HEK293 (cell line): ENCODE results near the gene HMGN4.

Experiments used
- GLIS2 ChIP-seq: fragments of 450-650 bp; formaldehyde crosslinking; IDR thresholded peaks from 2 replicates; pipeline ENCODE4 v1.5.1; 2016; ENCODE audit warnings: missing biosample characterization, missing genetic modification characterization
- ZFP37 ChIP-seq: fragments of 450-650 bp; formaldehyde crosslinking; IDR thresholded peaks from 2 replicates; pipeline ENCODE4 v1.5.1; 2016; ENCODE audit warnings: missing biosample characterization, missing genetic modification characterization
- ZNF37A ChIP-seq: fragments of 450-650 bp; IDR thresholded peaks from 2 replicates; pipeline ENCODE4 v1.5.1; 2018; ENCODE audit warnings: missing biosample characterization, missing genetic modification characterization
- ZNF555 ChIP-seq: fragments of 450-650 bp; formaldehyde crosslinking; conservative IDR thresholded peaks from 2 replicates; pipeline ENCODE4 v1.5.1; 2017; ENCODE audit warnings: missing biosample characterization, mild to moderate bottlenecking, missing genetic modification characterization, inconsistent platforms
- ZSCAN30 ChIP-seq: fragments of 450-650 bp; IDR thresholded peaks from 2 replicates; pipeline ENCODE4 v1.5.1; 2018; ENCODE audit warnings: missing biosample characterization, mild to moderate bottlenecking, missing genetic modification characterization, moderate library complexity
- TF ChIP-seq, protein P1 (sequence below): fragments of 450-650 bp; formaldehyde crosslinking; IDR thresholded peaks from 2 replicates; pipeline ENCODE4 v1.5.1; 2016; ENCODE audit warnings: missing biosample characterization, missing genetic modification characterization
- TF ChIP-seq, protein P2 (sequence below): fragments of 450-650 bp; formaldehyde crosslinking; optimal IDR thresholded peaks from 2 replicates; pipeline ENCODE3; 2016; ENCODE audit warnings: missing biosample characterization, mild to moderate bottlenecking, missing genetic modification characterization
- TF ChIP-seq, protein P3 (sequence below): fragments of 450-650 bp; formaldehyde crosslinking; IDR thresholded peaks from 2 replicates; pipeline ENCODE4 v1.5.1; 2016; ENCODE audit warnings: missing biosample characterization, missing genetic modification characterization
- TF ChIP-seq, protein P4 (sequence below): fragments of 450-650 bp; formaldehyde crosslinking; IDR thresholded peaks from 2 replicates; pipeline ENCODE4 v1.5.1; 2016; ENCODE audit warnings: missing biosample characterization, missing genetic modification characterization
- TF ChIP-seq, protein P5 (sequence below): fragments of 450-650 bp; formaldehyde crosslinking; IDR thresholded peaks from 2 replicates; pipeline ENCODE4 v1.5.1; 2016; ENCODE audit warnings: missing biosample characterization, missing genetic modification characterization, borderline replicate concordance
- TF ChIP-seq, protein P6 (sequence below): IDR thresholded peaks from 2 replicates; pipeline ENCODE4 v1.6.1; 2011; ENCODE audit warnings: mild to moderate bottlenecking, low read depth, low read length, borderline replicate concordance

DNA sequence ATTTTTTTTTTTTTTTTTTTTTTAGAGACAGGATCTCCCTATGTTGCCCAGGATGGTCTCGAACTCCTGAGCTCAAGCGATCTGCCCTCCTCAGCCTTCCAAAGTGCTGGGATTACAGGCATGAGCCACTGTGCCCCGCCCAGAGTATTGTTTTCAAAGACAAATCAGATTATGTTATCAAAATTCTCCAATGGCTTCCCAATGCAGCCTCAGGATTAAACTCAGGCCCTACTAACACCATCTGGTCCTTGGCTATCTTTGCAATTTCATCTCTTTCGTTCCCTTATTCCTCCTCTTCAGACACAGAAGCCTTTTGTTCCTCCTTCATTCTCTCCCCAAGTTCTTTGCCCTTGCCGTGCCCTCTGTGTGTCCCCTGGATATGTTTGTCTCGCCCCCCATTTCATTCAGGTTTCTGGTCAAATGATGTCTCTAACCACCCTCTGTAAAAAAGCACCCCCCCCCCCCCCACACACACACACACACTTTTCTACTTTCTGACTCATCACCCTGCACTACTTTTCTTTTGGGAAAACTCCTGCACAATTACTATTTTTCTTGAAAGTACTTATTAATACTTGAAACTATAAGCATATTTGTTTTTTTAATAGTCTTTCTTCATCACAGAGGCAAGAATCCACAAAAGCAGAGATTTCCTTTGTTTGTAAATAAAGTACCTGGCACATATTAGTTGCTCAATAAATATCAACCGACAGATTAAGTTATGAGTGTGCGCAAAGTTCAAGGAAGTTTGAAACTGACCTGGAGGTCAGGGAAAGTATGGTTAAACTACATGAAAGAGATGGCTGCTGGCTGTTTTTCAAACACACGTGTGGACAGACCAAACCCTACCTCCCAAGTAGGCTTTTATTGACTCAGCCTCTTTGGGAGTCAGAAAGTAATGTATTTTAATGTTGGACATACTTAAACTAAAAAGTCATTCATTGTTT lies 21.4 kb upstream of the HMGN4 start:
- TF ChIP-seq, protein P1, sequence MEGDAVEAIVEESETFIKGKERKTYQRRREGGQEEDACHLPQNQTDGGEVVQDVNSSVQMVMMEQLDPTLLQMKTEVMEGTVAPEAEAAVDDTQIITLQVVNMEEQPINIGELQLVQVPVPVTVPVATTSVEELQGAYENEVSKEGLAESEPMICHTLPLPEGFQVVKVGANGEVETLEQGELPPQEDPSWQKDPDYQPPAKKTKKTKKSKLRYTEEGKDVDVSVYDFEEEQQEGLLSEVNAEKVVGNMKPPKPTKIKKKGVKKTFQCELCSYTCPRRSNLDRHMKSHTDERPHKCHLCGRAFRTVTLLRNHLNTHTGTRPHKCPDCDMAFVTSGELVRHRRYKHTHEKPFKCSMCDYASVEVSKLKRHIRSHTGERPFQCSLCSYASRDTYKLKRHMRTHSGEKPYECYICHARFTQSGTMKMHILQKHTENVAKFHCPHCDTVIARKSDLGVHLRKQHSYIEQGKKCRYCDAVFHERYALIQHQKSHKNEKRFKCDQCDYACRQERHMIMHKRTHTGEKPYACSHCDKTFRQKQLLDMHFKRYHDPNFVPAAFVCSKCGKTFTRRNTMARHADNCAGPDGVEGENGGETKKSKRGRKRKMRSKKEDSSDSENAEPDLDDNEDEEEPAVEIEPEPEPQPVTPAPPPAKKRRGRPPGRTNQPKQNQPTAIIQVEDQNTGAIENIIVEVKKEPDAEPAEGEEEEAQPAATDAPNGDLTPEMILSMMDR (tag by site-specific recombination): no peak
- TF ChIP-seq ZFP37 (tag by site-specific recombination): no peak
- no peak for TF ChIP-seq ZNF555 (tag by site-specific recombination)
- TF ChIP-seq, protein P2, sequence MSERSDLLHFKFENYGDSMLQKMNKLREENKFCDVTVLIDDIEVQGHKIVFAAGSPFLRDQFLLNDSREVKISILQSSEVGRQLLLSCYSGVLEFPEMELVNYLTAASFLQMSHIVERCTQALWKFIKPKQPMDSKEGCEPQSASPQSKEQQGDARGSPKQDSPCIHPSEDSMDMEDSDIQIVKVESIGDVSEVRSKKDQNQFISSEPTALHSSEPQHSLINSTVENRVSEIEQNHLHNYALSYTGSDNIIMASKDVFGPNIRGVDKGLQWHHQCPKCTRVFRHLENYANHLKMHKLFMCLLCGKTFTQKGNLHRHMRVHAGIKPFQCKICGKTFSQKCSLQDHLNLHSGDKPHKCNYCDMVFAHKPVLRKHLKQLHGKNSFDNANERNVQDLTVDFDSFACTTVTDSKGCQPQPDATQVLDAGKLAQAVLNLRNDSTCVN (tag by site-specific recombination): no peak
- TF ChIP-seq, protein P3, sequence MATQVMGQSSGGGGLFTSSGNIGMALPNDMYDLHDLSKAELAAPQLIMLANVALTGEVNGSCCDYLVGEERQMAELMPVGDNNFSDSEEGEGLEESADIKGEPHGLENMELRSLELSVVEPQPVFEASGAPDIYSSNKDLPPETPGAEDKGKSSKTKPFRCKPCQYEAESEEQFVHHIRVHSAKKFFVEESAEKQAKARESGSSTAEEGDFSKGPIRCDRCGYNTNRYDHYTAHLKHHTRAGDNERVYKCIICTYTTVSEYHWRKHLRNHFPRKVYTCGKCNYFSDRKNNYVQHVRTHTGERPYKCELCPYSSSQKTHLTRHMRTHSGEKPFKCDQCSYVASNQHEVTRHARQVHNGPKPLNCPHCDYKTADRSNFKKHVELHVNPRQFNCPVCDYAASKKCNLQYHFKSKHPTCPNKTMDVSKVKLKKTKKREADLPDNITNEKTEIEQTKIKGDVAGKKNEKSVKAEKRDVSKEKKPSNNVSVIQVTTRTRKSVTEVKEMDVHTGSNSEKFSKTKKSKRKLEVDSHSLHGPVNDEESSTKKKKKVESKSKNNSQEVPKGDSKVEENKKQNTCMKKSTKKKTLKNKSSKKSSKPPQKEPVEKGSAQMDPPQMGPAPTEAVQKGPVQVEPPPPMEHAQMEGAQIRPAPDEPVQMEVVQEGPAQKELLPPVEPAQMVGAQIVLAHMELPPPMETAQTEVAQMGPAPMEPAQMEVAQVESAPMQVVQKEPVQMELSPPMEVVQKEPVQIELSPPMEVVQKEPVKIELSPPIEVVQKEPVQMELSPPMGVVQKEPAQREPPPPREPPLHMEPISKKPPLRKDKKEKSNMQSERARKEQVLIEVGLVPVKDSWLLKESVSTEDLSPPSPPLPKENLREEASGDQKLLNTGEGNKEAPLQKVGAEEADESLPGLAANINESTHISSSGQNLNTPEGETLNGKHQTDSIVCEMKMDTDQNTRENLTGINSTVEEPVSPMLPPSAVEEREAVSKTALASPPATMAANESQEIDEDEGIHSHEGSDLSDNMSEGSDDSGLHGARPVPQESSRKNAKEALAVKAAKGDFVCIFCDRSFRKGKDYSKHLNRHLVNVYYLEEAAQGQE: no peak
- no peak for TF ChIP-seq ZNF37A (tag by site-specific recombination)
- TF ChIP-seq, protein P4, sequence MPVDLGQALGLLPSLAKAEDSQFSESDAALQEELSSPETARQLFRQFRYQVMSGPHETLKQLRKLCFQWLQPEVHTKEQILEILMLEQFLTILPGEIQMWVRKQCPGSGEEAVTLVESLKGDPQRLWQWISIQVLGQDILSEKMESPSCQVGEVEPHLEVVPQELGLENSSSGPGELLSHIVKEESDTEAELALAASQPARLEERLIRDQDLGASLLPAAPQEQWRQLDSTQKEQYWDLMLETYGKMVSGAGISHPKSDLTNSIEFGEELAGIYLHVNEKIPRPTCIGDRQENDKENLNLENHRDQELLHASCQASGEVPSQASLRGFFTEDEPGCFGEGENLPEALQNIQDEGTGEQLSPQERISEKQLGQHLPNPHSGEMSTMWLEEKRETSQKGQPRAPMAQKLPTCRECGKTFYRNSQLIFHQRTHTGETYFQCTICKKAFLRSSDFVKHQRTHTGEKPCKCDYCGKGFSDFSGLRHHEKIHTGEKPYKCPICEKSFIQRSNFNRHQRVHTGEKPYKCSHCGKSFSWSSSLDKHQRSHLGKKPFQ (tag by site-specific recombination): no peak
- TF ChIP-seq, protein P5, sequence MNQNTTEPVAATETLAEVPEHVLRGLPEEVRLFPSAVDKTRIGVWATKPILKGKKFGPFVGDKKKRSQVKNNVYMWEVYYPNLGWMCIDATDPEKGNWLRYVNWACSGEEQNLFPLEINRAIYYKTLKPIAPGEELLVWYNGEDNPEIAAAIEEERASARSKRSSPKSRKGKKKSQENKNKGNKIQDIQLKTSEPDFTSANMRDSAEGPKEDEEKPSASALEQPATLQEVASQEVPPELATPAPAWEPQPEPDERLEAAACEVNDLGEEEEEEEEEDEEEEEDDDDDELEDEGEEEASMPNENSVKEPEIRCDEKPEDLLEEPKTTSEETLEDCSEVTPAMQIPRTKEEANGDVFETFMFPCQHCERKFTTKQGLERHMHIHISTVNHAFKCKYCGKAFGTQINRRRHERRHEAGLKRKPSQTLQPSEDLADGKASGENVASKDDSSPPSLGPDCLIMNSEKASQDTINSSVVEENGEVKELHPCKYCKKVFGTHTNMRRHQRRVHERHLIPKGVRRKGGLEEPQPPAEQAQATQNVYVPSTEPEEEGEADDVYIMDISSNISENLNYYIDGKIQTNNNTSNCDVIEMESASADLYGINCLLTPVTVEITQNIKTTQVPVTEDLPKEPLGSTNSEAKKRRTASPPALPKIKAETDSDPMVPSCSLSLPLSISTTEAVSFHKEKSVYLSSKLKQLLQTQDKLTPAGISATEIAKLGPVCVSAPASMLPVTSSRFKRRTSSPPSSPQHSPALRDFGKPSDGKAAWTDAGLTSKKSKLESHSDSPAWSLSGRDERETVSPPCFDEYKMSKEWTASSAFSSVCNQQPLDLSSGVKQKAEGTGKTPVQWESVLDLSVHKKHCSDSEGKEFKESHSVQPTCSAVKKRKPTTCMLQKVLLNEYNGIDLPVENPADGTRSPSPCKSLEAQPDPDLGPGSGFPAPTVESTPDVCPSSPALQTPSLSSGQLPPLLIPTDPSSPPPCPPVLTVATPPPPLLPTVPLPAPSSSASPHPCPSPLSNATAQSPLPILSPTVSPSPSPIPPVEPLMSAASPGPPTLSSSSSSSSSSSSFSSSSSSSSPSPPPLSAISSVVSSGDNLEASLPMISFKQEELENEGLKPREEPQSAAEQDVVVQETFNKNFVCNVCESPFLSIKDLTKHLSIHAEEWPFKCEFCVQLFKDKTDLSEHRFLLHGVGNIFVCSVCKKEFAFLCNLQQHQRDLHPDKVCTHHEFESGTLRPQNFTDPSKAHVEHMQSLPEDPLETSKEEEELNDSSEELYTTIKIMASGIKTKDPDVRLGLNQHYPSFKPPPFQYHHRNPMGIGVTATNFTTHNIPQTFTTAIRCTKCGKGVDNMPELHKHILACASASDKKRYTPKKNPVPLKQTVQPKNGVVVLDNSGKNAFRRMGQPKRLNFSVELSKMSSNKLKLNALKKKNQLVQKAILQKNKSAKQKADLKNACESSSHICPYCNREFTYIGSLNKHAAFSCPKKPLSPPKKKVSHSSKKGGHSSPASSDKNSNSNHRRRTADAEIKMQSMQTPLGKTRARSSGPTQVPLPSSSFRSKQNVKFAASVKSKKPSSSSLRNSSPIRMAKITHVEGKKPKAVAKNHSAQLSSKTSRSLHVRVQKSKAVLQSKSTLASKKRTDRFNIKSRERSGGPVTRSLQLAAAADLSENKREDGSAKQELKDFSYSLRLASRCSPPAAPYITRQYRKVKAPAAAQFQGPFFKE: no peak
- TF ChIP-seq ZSCAN30 (tag by site-specific recombination): no peak
- TF ChIP-seq, protein P6, sequence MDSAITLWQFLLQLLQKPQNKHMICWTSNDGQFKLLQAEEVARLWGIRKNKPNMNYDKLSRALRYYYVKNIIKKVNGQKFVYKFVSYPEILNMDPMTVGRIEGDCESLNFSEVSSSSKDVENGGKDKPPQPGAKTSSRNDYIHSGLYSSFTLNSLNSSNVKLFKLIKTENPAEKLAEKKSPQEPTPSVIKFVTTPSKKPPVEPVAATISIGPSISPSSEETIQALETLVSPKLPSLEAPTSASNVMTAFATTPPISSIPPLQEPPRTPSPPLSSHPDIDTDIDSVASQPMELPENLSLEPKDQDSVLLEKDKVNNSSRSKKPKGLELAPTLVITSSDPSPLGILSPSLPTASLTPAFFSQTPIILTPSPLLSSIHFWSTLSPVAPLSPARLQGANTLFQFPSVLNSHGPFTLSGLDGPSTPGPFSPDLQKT: no peak
- no peak for TF ChIP-seq GLIS2 (tag by site-specific recombination)
